Measurements from ENCODE around the gene KCTD16.

KCTD16 gene

GRCh38 chr5:144414202-144415029 lies 243.7 kb downstream of the KCTD16 start:
- DNase-seq = no peak

- no peak for DNase-seq
These were observed 245.5 kb downstream of the KCTD16 start for GRCh38 chr5:144416196-144416595.

- no peak for DNase-seq
These were observed 248.0 kb downstream of the KCTD16 start for GRCh38 chr5:144418719-144419118.

- DNase-seq = peak in 1 of 2 experiments; percentile 38
These were observed 250.7 kb downstream of the KCTD16 start for GRCh38 chr5:144421411-144421810.

- peak in 1 of 2 experiments; percentile 14 for DNase-seq
These were observed 251.5 kb downstream of the KCTD16 start for GRCh38 chr5:144422018-144422727.

- no peak for DNase-seq
These were observed 257.2 kb downstream of the KCTD16 start for GRCh38 chr5:144427866-144428265.

GRCh38 chr5:144428326-144428725 lies 257.7 kb downstream of the KCTD16 start:
- DNase-seq = no peak

- no peak for DNase-seq
These were observed 258.7 kb downstream of the KCTD16 start for GRCh38 chr5:144429405-144429804.

- DNase-seq = no peak
These were observed 259.2 kb downstream of the KCTD16 start for GRCh38 chr5:144429905-144430304.

GRCh38 chr5:144433140-144433822 lies 262.6 kb downstream of the KCTD16 start:
- DNase-seq = no peak

- DNase-seq = no peak
These were observed 263.2 kb downstream of the KCTD16 start for GRCh38 chr5:144433893-144434292.

GRCh38 chr5:144436007-144436406 lies 265.3 kb downstream of the KCTD16 start:
- DNase-seq = peak; percentile 10 to 76

- DNase-seq = no peak
These were observed 267.6 kb downstream of the KCTD16 start for GRCh38 chr5:144438237-144438636.

GRCh38 chr5:144448457-144448856 lies 277.8 kb downstream of the KCTD16 start:
- DNase-seq = no peak

GRCh38 chr5:144451187-144451973 lies 280.7 kb downstream of the KCTD16 start:
- DNase-seq = no peak

GRCh38 chr5:144453753-144454152 lies 283.1 kb downstream of the KCTD16 start:
- no peak for DNase-seq

GRCh38 chr5:144457160-144457559 lies 286.5 kb downstream of the KCTD16 start:
- no peak for DNase-seq

- no peak for DNase-seq
These were observed 287.5 kb downstream of the KCTD16 start for GRCh38 chr5:144458216-144458615.

GRCh38 chr5:144460600-144460999 lies 289.9 kb downstream of the KCTD16 start:
- DNase-seq = peak in 1 of 2 experiments; percentile 19

- DNase-seq = no peak
These were observed 291.9 kb downstream of the KCTD16 start for GRCh38 chr5:144462577-144462976.

- no peak for DNase-seq
These were observed 293.0 kb downstream of the KCTD16 start for GRCh38 chr5:144463481-144464223.

- DNase-seq = no peak
These were observed 293.6 kb downstream of the KCTD16 start for GRCh38 chr5:144464306-144464705.

All from NCI-H446 (cell line).